Hepatic stellate cell (primary cell): ENCODE results near the gene GNG2.

ENCODE experiments used
- DNase-seq: peaks from one replicate; pipeline ENCODE4 v3.0.0; 2011; ENCODE audit warnings: low spot score

The GNG2 gene

DNA sequence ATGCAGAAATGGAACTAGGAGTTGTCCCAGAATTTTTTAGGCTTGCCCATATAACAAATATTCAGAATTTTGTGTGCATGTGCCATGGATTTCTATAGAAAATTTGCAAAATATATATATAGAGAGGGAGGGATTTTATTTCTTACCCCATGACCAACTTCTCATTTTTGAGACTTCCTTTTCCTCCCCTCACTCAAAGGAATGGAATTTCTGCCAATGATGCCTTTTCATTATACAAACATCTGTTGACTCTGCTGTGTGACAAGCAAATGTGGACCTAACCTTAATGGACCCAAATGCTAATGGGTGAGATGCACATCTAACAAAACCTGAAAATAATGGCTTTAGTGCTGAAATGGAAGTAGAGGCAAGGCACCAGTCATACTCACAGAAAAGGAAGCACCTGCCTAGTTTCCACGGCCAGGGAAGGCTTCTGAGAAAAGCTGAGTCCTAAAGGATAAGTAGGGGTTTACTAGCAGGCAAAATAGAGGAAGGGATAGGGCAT, 3.6 kb upstream of the GNG2 start:
- DNase-seq, result no peak

GRCh38 chr14:51859131-51859530, 1.3 kb upstream of the GNG2 start:
- no peak for DNase-seq

- DNase-seq, result peak; percentile 23
Measured at GRCh38 chr14:51860825-51861499, 550 bp downstream of the GNG2 start.

DNA sequence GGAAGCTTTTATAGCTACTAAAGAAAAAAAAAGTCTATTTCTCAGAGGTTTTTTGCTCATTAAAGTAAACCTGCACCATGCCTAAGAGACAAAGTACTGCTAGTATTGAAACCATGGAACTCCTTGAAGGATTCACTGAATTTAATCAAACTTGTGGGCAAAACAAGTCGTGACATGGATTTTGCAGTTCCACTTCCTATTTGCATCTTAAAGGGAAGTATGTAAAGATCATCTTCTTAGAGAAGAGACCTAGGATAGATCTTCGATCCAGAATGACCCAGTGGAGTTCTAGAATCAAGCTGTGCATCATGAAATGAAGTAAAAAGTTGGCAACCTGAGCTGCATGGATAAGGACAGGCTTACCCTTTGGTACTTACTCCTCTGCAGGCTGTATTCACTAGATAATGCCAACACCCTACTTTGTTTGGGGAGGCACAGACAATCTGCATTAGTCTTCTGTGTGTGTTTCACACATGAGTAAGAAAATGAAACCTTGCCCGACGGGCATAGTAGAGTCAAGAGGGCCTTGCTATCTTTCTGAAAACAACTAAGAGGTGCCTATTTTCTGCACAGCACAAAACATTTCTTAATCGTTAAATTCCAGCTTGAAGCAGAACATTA, 1.9 kb downstream of the GNG2 start:
- no peak for DNase-seq

DNA sequence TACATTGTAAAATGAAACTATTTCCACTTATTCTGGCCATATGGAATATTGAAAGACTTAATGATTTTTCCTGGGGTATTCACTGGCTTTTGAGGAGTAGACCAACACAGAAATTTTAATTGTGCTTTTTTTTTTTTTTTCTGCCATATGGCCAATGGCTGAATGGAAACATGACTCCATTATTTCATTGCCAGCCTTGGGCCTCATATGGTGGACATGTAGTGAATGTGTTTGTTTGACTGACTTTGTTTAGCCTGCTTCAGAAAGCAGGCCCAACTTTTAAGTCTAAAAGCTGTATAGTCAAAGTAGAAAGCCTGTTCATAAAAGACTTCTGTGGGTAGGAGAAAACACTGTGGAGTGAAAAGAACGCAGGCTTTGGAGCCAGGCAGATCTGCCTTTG, 2.4 kb downstream of the GNG2 start:
- DNase-seq, result no peak

DNA sequence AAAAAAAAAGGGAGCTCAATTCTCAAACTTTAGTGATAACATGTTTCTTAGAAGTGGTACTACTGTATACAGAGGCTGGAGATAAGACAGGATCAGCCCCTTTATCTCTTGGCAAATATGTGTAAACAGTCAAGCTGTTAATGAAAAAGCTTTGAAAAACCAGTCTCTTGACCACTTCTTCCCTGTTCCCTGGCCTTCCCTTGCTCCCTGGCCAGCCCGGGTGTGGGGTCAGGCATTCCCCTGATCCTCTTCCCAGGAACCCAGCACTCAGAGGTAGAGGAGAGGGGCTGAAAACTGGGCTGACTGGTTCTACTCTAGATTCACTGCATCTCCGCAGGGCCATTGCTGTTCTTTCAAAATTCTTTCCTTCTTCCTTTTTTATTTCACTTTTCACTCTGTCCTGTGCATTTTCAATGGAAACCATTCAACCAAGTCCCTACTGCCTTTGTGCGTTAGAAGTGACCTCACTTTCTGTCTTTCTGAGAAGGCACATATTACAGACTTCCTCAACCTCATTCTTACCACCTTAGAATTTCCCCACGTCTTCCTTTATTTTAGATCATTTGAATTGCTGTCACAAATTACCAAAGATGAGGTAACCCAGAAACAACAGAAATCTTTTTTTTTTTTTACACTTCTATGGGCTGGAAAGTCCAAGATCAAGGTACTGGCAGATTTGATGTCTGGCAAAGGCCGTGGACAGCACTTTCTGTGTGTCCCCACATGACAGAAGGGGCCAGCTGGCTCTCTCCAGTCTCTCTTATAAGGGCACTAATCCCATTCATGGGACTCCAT, 5.7 kb downstream of the GNG2 start:
- no peak for DNase-seq

DNA sequence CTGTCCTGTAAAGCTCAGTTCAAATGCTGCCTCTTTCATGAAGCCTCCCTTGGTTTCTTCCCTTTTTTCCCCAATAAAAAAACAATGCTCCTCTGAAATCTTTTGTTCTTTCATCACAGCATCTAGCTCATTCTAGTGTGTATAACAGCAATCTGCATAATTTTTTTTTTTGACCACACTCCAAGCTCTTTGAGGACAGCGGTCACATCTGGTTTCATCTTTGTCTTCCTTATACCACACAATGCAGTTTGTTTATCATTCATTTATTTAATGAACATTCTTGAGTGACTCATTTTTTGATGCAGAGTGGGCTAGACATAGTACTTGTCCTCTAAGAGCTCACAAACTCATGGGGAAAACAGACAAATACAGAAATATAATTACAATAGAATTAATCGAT, 7.3 kb downstream of the GNG2 start:
- no peak for DNase-seq

DNA sequence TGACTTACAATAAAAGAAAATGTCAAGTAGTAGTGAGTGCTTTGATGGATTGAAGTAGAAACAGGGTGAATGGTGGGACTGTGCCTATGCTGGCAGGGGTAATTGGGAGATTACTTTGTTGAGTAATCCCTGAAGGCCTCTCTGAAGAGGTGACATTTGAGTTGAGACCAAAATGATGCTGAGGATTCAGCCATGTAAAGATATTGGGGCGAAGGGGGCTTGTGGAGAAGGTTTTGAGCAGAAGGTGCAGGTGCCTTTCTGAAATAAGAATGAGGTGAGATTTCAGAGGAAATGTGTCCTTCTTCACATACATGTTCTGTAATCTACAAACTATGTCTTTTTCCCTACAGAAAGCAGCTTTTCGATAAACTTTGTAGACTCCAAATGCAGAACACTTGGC, 8.0 kb downstream of the GNG2 start:
- no peak for DNase-seq

DNA sequence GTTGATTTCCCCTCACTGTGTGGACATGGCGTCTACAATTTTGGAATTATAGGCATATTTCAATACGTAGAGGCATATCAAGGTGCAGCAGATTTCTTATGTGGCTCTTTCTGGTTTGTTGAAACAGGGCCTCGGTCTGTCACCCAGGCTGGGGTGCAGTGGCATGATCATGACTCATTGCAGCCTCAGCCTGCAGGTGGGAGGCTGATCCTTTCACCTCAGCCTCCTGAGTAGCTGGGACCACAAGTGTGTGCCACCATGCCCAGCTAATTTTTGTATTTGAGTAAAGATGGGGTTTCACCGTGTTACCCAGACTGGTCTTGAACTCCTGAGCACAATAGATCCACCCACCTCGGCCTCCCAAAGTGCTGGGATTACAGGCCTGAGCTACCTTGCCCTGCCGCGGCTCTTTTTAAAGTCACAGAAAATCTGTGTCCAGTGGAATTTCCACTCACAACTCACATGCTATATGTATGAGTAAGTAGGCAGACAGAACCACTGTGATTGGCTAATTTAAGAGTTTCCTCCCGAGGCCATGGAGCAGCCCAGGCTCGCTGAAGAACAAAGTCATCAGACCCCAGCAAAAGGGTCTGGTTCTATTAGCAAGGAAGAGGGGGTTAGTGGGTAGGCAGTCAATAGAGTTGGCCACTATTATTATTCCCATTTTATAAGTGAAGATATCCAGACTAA, 9.1 kb downstream of the GNG2 start:
- no peak for DNase-seq

- no peak for DNase-seq
Measured at GRCh38 chr14:51870606-51871005, 10.2 kb downstream of the GNG2 start.

- DNase-seq, result no peak
Measured at GRCh38 chr14:51871846-51872245, 11.4 kb downstream of the GNG2 start.

- DNase-seq, result no peak
Measured at GRCh38 chr14:51872396-51872795, 12.0 kb downstream of the GNG2 start.

GRCh38 chr14:51873221-51873893, 12.9 kb downstream of the GNG2 start:
- peak; percentile 51 for DNase-seq

DNA sequence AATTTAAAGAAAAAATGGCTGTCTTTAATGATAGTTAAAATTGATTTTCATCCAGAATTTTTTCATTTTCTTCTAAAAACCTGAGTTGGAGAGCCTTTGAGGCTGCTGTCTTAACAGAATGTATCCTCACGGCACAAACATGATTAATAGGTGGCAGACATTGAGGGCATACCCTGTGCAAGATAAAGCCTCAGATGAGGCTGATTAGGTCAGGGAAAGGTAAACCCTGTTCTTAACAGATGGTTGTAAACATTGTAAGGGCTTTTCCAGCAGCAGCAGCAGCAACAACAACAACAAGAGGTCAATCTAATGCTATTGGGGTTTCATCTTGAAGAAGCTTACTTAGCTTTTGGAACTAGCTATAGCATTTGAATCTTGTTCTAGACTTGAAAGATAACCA, 17.4 kb downstream of the GNG2 start:
- DNase-seq, result no peak

GRCh38 chr14:51879170-51879569, 18.8 kb downstream of the GNG2 start:
- no peak for DNase-seq

- no peak for DNase-seq
Measured at GRCh38 chr14:51880835-51881580, 20.6 kb downstream of the GNG2 start.

DNA sequence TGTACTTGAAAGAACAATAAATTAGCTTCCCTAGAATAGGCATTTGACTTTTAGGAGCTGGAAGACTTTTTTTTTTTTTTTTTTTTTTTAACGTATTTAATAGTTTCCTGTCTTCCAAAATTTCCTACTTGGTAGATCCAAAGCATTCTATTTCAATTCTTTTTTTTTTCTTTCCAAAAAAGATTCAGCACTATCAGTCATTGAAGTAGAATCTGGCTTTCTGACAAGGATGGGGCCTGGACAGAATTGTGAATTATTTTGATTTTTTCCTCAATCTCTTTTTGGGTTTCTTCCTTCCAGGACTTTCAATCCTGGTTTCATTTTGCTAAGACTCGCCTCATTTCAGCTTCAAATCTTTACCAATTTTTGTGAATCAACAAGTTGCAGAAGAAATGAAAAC, 21.2 kb downstream of the GNG2 start:
- DNase-seq, result no peak

- no peak for DNase-seq
Measured at GRCh38 chr14:51883232-51883631, 22.8 kb downstream of the GNG2 start.

- DNase-seq, result no peak
Measured at GRCh38 chr14:51884086-51884927, 23.9 kb downstream of the GNG2 start.

GRCh38 chr14:51889851-51890250, 29.4 kb downstream of the GNG2 start:
- no peak for DNase-seq
